Ovary (tissue), 3 donors: ENCODE results near the gene C2orf78.
"Not testable (repeated sequence)": the region's sequence is repeated elsewhere in the genome, so short reads cannot be mapped to it uniquely, and the experiment has no call there.

Source experiments
- EP300 ChIP-seq: sonication (generic); formaldehyde crosslinking; IDR thresholded peaks from one replicate; pipeline ENCODE4 v1.6.1; 2017; ENCODE audit warnings: antibody characterized with exemption
- POLR2A ChIP-seq: fragments of 450-650 bp; IDR thresholded peaks from one replicate; pipeline ENCODE4 v1.6.1; 2017; ENCODE audit warnings: antibody characterized with exemption, mild to moderate bottlenecking, moderate library complexity
- TF ChIP-seq, protein P1 (sequence below), 3 donors: fragments of 450-650 bp in 2 of 3; fragments of 200-600 bp in 1 of 3; IDR thresholded peaks; one replicate each; pipeline versions ENCODE4 v1.5.1 to v1.8.0; 2016 to 2022; ENCODE audit warnings: antibody characterized with exemption in 3 of 3, mild to moderate bottlenecking in 1 of 3
- donor health status: DM: no; HTN: no; CAD: no.

DNA sequence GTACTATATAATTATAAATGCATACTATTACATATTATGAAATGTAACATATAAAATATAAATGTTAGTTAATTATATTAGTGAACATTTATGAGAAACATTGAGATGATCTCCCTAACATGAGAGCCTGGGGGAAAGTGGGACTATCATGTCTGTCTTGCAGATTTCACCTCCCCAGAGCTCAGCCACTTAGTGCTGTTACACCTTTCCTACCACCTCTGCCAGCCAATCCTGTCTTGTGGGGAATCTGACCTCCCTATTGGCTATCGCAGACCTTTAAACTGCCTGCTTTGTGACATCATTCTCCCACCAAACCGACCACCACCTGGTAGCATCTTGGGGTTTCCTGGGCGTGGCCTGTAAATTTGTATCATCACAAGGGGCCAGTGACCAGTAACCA lies at the start of gene C2orf78:
- TF ChIP-seq, protein P1, sequence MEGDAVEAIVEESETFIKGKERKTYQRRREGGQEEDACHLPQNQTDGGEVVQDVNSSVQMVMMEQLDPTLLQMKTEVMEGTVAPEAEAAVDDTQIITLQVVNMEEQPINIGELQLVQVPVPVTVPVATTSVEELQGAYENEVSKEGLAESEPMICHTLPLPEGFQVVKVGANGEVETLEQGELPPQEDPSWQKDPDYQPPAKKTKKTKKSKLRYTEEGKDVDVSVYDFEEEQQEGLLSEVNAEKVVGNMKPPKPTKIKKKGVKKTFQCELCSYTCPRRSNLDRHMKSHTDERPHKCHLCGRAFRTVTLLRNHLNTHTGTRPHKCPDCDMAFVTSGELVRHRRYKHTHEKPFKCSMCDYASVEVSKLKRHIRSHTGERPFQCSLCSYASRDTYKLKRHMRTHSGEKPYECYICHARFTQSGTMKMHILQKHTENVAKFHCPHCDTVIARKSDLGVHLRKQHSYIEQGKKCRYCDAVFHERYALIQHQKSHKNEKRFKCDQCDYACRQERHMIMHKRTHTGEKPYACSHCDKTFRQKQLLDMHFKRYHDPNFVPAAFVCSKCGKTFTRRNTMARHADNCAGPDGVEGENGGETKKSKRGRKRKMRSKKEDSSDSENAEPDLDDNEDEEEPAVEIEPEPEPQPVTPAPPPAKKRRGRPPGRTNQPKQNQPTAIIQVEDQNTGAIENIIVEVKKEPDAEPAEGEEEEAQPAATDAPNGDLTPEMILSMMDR (IDR thresholded peaks at IDR 0.05): not testable (repeated sequence)
- not testable (repeated sequence) for TF ChIP-seq EP300, POLR2A
